A204.1 (cell line): ENCODE data around the gene CACNA2D1.
A peak's percentile ranks its signal among the peaks of the same experiment; 100 is the strongest.

Source experiments
- FAIRE-seq: peaks from 2 replicates; lab custom pipeline; 2012; peaks lifted over from hg19 to GRCh38; lab: Jason Lieb, UNC

The CACNA2D1 gene

GRCh38 chr7:82443547-82444219 lies at the start of gene CACNA2D1:
CACNA2D1 (minus strand) TSS chr7:82443777.
- FAIRE-seq, result no peak

GRCh38 chr7:82481499-82482097 lies 38.0 kb upstream of the CACNA2D1 start:
- FAIRE-seq, result peak; percentile 92

- no peak for FAIRE-seq
Observed at GRCh38 chr7:82477733-82478515, 34.3 kb upstream of the CACNA2D1 start.

GRCh38 chr7:82472966-82473365 lies 29.4 kb upstream of the CACNA2D1 start:
- FAIRE-seq, result no peak

GRCh38 chr7:82471351-82472020 lies 27.9 kb upstream of the CACNA2D1 start:
- no peak for FAIRE-seq

GRCh38 chr7:82469207-82469606 lies 25.6 kb upstream of the CACNA2D1 start:
- FAIRE-seq, result no peak

- FAIRE-seq, result no peak
Observed at GRCh38 chr7:82468435-82468834, 24.9 kb upstream of the CACNA2D1 start.

- no peak for FAIRE-seq
Observed at GRCh38 chr7:82467020-82467419, 23.4 kb upstream of the CACNA2D1 start.

GRCh38 chr7:82464372-82464771 lies 20.8 kb upstream of the CACNA2D1 start:
- FAIRE-seq, result no peak

GRCh38 chr7:82455295-82455694 lies 11.7 kb upstream of the CACNA2D1 start:
- FAIRE-seq, result no peak

- FAIRE-seq, result no peak
Observed at GRCh38 chr7:82450759-82451158, 7.2 kb upstream of the CACNA2D1 start.

GRCh38 chr7:82449910-82450309 lies 6.3 kb upstream of the CACNA2D1 start:
- no peak for FAIRE-seq

- FAIRE-seq, result no peak
Observed at GRCh38 chr7:82446897-82447296, 3.3 kb upstream of the CACNA2D1 start.

- no peak for FAIRE-seq
Observed at GRCh38 chr7:82445271-82445670, 1.7 kb upstream of the CACNA2D1 start.

- FAIRE-seq, result no peak
Observed at GRCh38 chr7:82444220-82444909, 788 bp upstream of the CACNA2D1 start.

- FAIRE-seq, result no peak
Observed at GRCh38 chr7:82443036-82443546, 486 bp downstream of the CACNA2D1 start.

GRCh38 chr7:82442492-82443035 lies 1.0 kb downstream of the CACNA2D1 start:
- no peak for FAIRE-seq

GRCh38 chr7:82441669-82442478 lies 1.7 kb downstream of the CACNA2D1 start:
- no peak for FAIRE-seq

GRCh38 chr7:82438521-82438920 lies 5.1 kb downstream of the CACNA2D1 start:
- no peak for FAIRE-seq

- FAIRE-seq, result no peak
Observed at GRCh38 chr7:82435769-82436168, 7.8 kb downstream of the CACNA2D1 start.
